H1 (cell line): ENCODE measurements around the gene PCDHA5. TPM values are rescaled to one million over a fixed set of nuclear protein-coding genes. Genes with fewer than 3 reads are reported as not detected.
A peak's percentile ranks its signal among the peaks of the same experiment; 100 is the strongest.

Experiments
- CTCF ChIA-PET: fragments of 300-600 bp; sonication (Branson Sonifier 250); formaldehyde crosslinking; loops from one replicate; lab custom pipeline; 2021; ENCODE audit not compliant: partially characterized antibody; lab: Charles Lee
- POLR2A ChIA-PET: fragments of 300-600 bp; sonication (Branson Sonifier 250); formaldehyde crosslinking; loops from one replicate; lab custom pipeline; 2021; ENCODE audit warnings: inconsistent platforms; ENCODE audit not compliant: partially characterized antibody; lab: Charles Lee
- DNase-seq, 2 experiments: peaks; one replicate each; pipeline versions ENCODE4 v3.0.0 to v3.0.0-alpha.2; 2010 to 2022; ENCODE audit warnings: low spot score in 2 of 2, low read depth in 1 of 2, mixed read lengths in 1 of 2
- FAIRE-seq: peaks from 2 replicates; lab custom pipeline; 2011; peaks lifted over from hg19 to GRCh38; lab: Jason Lieb, UNC
- H2AFZ ChIP-seq: 2 replicates; pipeline ENCODE4 v1.8.1; 2012; ENCODE audit warnings: low read length, inconsistent platforms
- H2AK5ac ChIP-seq: 2 replicates; pipeline ENCODE4 v1.6.1; 2013; ENCODE audit warnings: low read depth, low read length
- H2BK120ac ChIP-seq: replicated peaks from 2 replicates; pipeline ENCODE3; 2013; ENCODE audit warnings: low read depth, low read length, inconsistent platforms
- H2BK12ac ChIP-seq: 2 replicates; pipeline ENCODE4 v1.6.1; 2013; ENCODE audit warnings: low read depth, low read length
- H2BK15ac ChIP-seq: 2 replicates; pipeline ENCODE4 v1.6.1; 2013; ENCODE audit warnings: low read length
- H2BK20ac ChIP-seq: 2 replicates; pipeline ENCODE4 v1.6.1; 2013; ENCODE audit warnings: low read length
- H2BK5ac ChIP-seq: 2 replicates; pipeline ENCODE4 v1.6.1; 2013; ENCODE audit warnings: low read depth, low read length
- H3K14ac ChIP-seq: 2 replicates; pipeline ENCODE4 v1.6.1; 2013; ENCODE audit warnings: inconsistent platforms; ENCODE audit not compliant: insufficient read length
- H3K18ac ChIP-seq: 2 replicates; pipeline ENCODE4 v1.6.1; 2013; ENCODE audit warnings: low read length; ENCODE audit errors: extremely low read depth
- H3K23ac ChIP-seq: 2 replicates; pipeline ENCODE4 v1.6.1; 2013; ENCODE audit warnings: inconsistent platforms; ENCODE audit not compliant: insufficient read length
- H3K23me2 ChIP-seq: 2 replicates; pipeline ENCODE4 v1.6.1; 2013; ENCODE audit warnings: low read depth, low read length
- H3K27ac ChIP-seq: 2 replicates; pipeline ENCODE4 v1.6.1; 2011; ENCODE audit warnings: low read depth, low read length, inconsistent platforms
- H3K27me3 ChIP-seq, 4 experiments: replicated peaks in 1 of 4; 1 replicate in 1 of 4; 2 replicates in 3 of 4; pipeline versions ENCODE4 v1.6.1 to v1.8.1; 2011 to 2013; ENCODE audit warnings: low read length in 3 of 4, mild to moderate bottlenecking in 3 of 4, inconsistent platforms in 2 of 4, mixed read lengths in 2 of 4, moderate library complexity in 1 of 4; ENCODE audit not compliant: control insufficient read depth in 3 of 4, insufficient read depth in 3 of 4; ENCODE audit errors: extremely low read depth in 1 of 4
- H3K36me3 ChIP-seq, 4 experiments: 2 replicates each; pipeline versions ENCODE4 v1.6.1 to v1.8.1; 2011 to 2013; ENCODE audit warnings: mild to moderate bottlenecking in 4 of 4, low read length in 3 of 4, moderate library complexity in 2 of 4, control low read depth in 1 of 4, inconsistent platforms in 1 of 4; ENCODE audit not compliant: insufficient read depth in 4 of 4, control insufficient read depth in 2 of 4
- H3K4ac ChIP-seq: replicated peaks from 2 replicates; pipeline ENCODE3; 2013; ENCODE audit warnings: low read length, low read depth, mixed read lengths, inconsistent platforms; ENCODE audit not compliant: insufficient read length
- H3K4me1 ChIP-seq, 4 experiments: replicated peaks in 1 of 4; 1 replicate in 1 of 4; 2 replicates in 3 of 4; pipeline versions ENCODE4 v1.6.1 to v1.8.1; 2011 to 2013; ENCODE audit warnings: low read length in 3 of 4, inconsistent platforms in 2 of 4, mixed read lengths in 1 of 4; ENCODE audit not compliant: insufficient read depth in 4 of 4, control insufficient read depth in 3 of 4
- H3K4me2 ChIP-seq, 2 experiments: 2 replicates each; pipeline versions ENCODE4 v1.6.1 to v1.8.1; 2011 to 2013; ENCODE audit warnings: low read depth in 2 of 2, low read length in 2 of 2, control low read depth in 1 of 2, inconsistent platforms in 1 of 2, mild to moderate bottlenecking in 1 of 2; ENCODE audit not compliant: insufficient read depth in 1 of 2
- H3K4me3 ChIP-seq, 4 experiments: fragments of 200-600, 300-600 bp in 1 of 4; sonication (generic), shearing (Covaris generic), sonication (Bioruptor Twin) in 1 of 4; 2 replicates each; pipeline versions ENCODE4 v1.5.1 to v1.8.1; 2011 to 2016; ENCODE audit warnings: low read length in 4 of 4, low read depth in 3 of 4, control low read depth in 2 of 4, inconsistent platforms in 2 of 4, mild to moderate bottlenecking in 2 of 4, mixed read lengths in 1 of 4, moderate library complexity in 1 of 4; ENCODE audit not compliant: insufficient read depth in 2 of 4; ENCODE audit errors: extremely low read depth in 1 of 4
- H3K56ac ChIP-seq: replicated peaks from 2 replicates; pipeline ENCODE3; 2013; ENCODE audit warnings: low read depth, mild to moderate bottlenecking, mixed read lengths, low read length, inconsistent platforms; ENCODE audit not compliant: insufficient read length
- H3K79me1 ChIP-seq: 2 replicates; pipeline ENCODE4 v1.6.1; 2013; ENCODE audit warnings: low read depth, low read length, control low read depth
- H3K79me2 ChIP-seq, 2 experiments: 2 replicates each; pipeline versions ENCODE4 v1.6.1 to v1.8.1; 2012 to 2013; ENCODE audit warnings: low read length in 2 of 2, mild to moderate bottlenecking in 2 of 2, inconsistent platforms in 1 of 2; ENCODE audit not compliant: insufficient read depth in 2 of 2, control insufficient read depth in 1 of 2
- H3K9ac ChIP-seq, 4 experiments: replicated peaks in 1 of 4; 1 replicate in 1 of 4; 2 replicates in 3 of 4; pipeline versions ENCODE4 v1.6.1 to v1.8.1; 2011 to 2013; ENCODE audit warnings: low read depth in 3 of 4, low read length in 3 of 4, control low read depth in 2 of 4, mild to moderate bottlenecking in 2 of 4, moderate library complexity in 2 of 4, inconsistent platforms in 1 of 4; ENCODE audit errors: extremely low read depth in 1 of 4
- H3K9me3 ChIP-seq, 2 experiments: 2 replicates each; pipeline versions ENCODE4 v1.6.1 to v1.8.1; 2012 to 2013; ENCODE audit warnings: mild to moderate bottlenecking in 2 of 2, moderate library complexity in 2 of 2, control low read depth in 1 of 2, inconsistent platforms in 1 of 2, low read depth in 1 of 2, low read length in 1 of 2, mixed read lengths in 1 of 2; ENCODE audit not compliant: insufficient read depth in 2 of 2
- H4K20me1 ChIP-seq, 2 experiments: replicated peaks in 1 of 2; 2 replicates each; pipeline versions ENCODE3 to v1.8.1; 2011 to 2013; ENCODE audit warnings: inconsistent platforms in 2 of 2, low read length in 2 of 2, mild to moderate bottlenecking in 1 of 2; ENCODE audit not compliant: insufficient read depth in 2 of 2, control insufficient read depth in 1 of 2
- H4K5ac ChIP-seq: 2 replicates; pipeline ENCODE4 v1.6.1; 2013; ENCODE audit warnings: low read length, low read depth, mixed read lengths, inconsistent platforms; ENCODE audit not compliant: insufficient read length
- H4K8ac ChIP-seq: 2 replicates; pipeline ENCODE4 v1.8.0; 2013; ENCODE audit warnings: mild to moderate bottlenecking, moderate library complexity, low read length, inconsistent platforms; ENCODE audit not compliant: insufficient read depth; ENCODE audit errors: extremely low read depth
- H4K91ac ChIP-seq: replicated peaks from 2 replicates; pipeline ENCODE3; 2013; ENCODE audit warnings: low read length, mixed read lengths, inconsistent platforms; ENCODE audit not compliant: insufficient read length
- CTCF ChIP-seq, 3 experiments: IDR thresholded peaks; 1 replicate in 2 of 3; 2 replicates in 1 of 3; pipeline versions ENCODE4 v1.5.1 to v1.6.1; 2011; ENCODE audit warnings: low read length in 3 of 3, mild to moderate bottlenecking in 3 of 3, inconsistent platforms in 2 of 3, low read depth in 1 of 3, moderate library complexity in 1 of 3; ENCODE audit not compliant: insufficient read depth in 1 of 3; ENCODE audit errors: control extremely low read depth in 1 of 3
- RAD21 ChIP-seq, 2 experiments: IDR thresholded peaks in 1 of 2; conservative IDR thresholded peaks in 1 of 2; 2 replicates each; pipeline ENCODE4 v1.6.1; 2011; ENCODE audit warnings: low read depth in 2 of 2, low read length in 2 of 2, improper control_type of control experiment in 1 of 2, inconsistent platforms in 1 of 2, mild to moderate bottlenecking in 1 of 2, moderate library complexity in 1 of 2
- RFX5 ChIP-seq: IDR thresholded peaks from 2 replicates; pipeline ENCODE4 v1.6.1; 2011; ENCODE audit warnings: low read depth, low read length, improper control_type of control experiment, borderline replicate concordance
- WGBS, 2 experiments: shearing (Covaris generic) in 1 of 2; methylation state at CpG; one replicate each; pipeline versions ENCODE4 v1.1.6 to v1.1.7; 2013 to 2015; ENCODE audit warnings: low lambda C conversion rate in 2 of 2, mixed read lengths in 2 of 2, inconsistent platforms in 1 of 2, low coverage in 1 of 2, missing lambda C conversion rate in 1 of 2; ENCODE audit not compliant: insufficient replicate concordance in 2 of 2, insufficient coverage in 1 of 2, insufficient read length in 1 of 2; ENCODE audit errors: extremely low coverage in 1 of 2, missing lambda C conversion rate in 1 of 2; 5-methylcytosine and 5-hydroxymethylcytosine counted together
- polyA plus RNA-seq, 7 experiments: library from polyadenylated mRNA; depleted of rRNA in 3 of 7; stranded (reverse) in 5 of 7; unstranded in 2 of 7; fragments of >200 nt in 5 of 7; fragments of 200-250 nt in 2 of 7; gene quantifications; 1 replicate in 5 of 7; 2 replicates in 1 of 7; 4 replicates in 1 of 7; pipeline versions ENCODE4 v1.2.1 to v1.2.3, GENCODE V29; 2011 to 2013; ENCODE audit warnings: missing spikeins in 2 of 7, mixed read lengths in 2 of 7
- total RNA-seq: library from RNA; stranded (reverse); fragmentation: NEBNext Ultra II Directional; extraction: Animal tissue kit (Norgen Biotek cat#: 25700); gene quantifications from 2 replicates; pipeline ENCODE4 v1.2.1, GENCODE V29; 2021

PCDHA5 gene
- total and polyA plus RNA-seq, 2 of the 8 experiments (the other 6 are each of a cell fraction or from before 2014, with no cell fraction given), result 0.33 to 0.76 TPM

- Histone ChIP-seq H4K5ac (no peak within 1 kb of the TSS), H2BK20ac (no peak within 1 kb of the TSS), H2AFZ (peak within 1 kb of the TSS; percentile 63; the same call in 1 of the 2 replicates), H3K23ac (no peak within 1 kb of the TSS), H3K9ac (no peak within 1 kb of the TSS), H3K23me2 (no peaks in the 10 kb centered on the region), H3K4me3 (no peak within 1 kb of the TSS), H3K27me3 (no peaks in the 10 kb centered on the region), H2AK5ac (no peak within 1 kb of the TSS), H3K18ac (no peak within 1 kb of the TSS), H3K56ac (no peak within 1 kb of the TSS), H3K9me3 (peaks cover 36 to 47% of the 10 kb centered on the region in 2 experiments), H4K91ac (no peak within 1 kb of the TSS), H2BK12ac (no peak within 1 kb of the TSS), H3K79me1 (no peaks in the 10 kb centered on the region), H3K4ac (no peak within 1 kb of the TSS), H3K27ac (no peak within 1 kb of the TSS), H3K79me2 (no peaks in the 10 kb centered on the region), H3K14ac (no peak within 1 kb of the TSS), H3K4me2 (no peak within 1 kb of the TSS), H2BK15ac (no peak within 1 kb of the TSS), H2BK120ac (no peak within 1 kb of the TSS), H4K8ac (no peak within 1 kb of the TSS), H4K20me1 (no peaks in the 10 kb centered on the region), H2BK5ac (no peak within 1 kb of the TSS), H3K4me1 (no peaks in the 10 kb centered on the region), H3K36me3 (peaks cover 0 to 3% (median 0%) of the 10 kb centered on the region in 4 experiments; a peak in 1 of 8 replicates)
- FAIRE-seq, result peak; percentile 74
- WGBS, 2 experiments, result 91% methylated on average over 29 of the region's 29 CpGs; no CpG with 5 or more reads in 1 of the 2 experiments
- POLR2A ChIA-PET, result interaction anchor here (0.6 to 1.9 kb wide), 6 partner anchors 10 to 836 kb away, joined by 3 to 5 read pairs (median 4); partner anchors contain the start of genes PCDHA4 and PCDHA6
- no peak for DNase-seq
- CTCF ChIA-PET, result interaction anchor here (0.5 to 4.7 kb wide), 23 partner anchors 8 to 651 kb away, joined by 3 to 46 read pairs (median 4); partner anchors contain the start of genes PCDHA10, PCDHA11, PCDHA2 and PCDHA4
- TF ChIP-seq RAD21 (IDR thresholded peaks at IDR 0.05 in 1 of 2, conservative IDR thresholded peaks at IDR 0.05 in 1 of 2; ENCODE audit: low read depth in 2 of 2, low read length in 2 of 2) (peak; percentile 47 to 59), RFX5 (no peak), CTCF (IDR thresholded peaks at IDR 0.05; ENCODE audit: control extremely low read depth in 1 of 3, insufficient read depth in 1 of 3, low read depth in 1 of 3, low read length in 3 of 3) (peak in 2 of 3 experiments; percentile 35 to 37; a peak in 2 of 4 replicates)
These were observed 35.3 kb upstream of the PCDHA5 start, which contains the start of gene PCDHA1 for GRCh38 chr5:140785905-140786686. Gene PCDHA1, plus strand, starts transcription at chr5:140786140.
